ENCODE data around the gene TSPAN4.

Gene TSPAN4

GRCh38 chr11:875769-876301 is 33.2 kb downstream of the TSPAN4 start:
- Histone ChIP-seq H3K4me1 (ENCODE audit: low read length) (no peaks in the 10 kb centered on the region), H3K27ac (ENCODE audit: low read length) (no peak overlapping the region), H3K79me2 (ENCODE audit: low read length) (no peaks in the 10 kb centered on the region), H3K36me3 (replicated peaks; ENCODE audit: low read depth, low read length) (peaks cover 2% of the 10 kb centered on the region), H3K27me3 (ENCODE audit: low read depth, low read length) (no peaks in the 10 kb centered on the region), H3K4me2 (ENCODE audit: low read length) (no peak overlapping the region), H2AFZ (ENCODE audit: low read depth, low read length) (no peak overlapping the region), H3K4me3 (ENCODE audit: low read length) (no peak overlapping the region), H4K20me1 (ENCODE audit: insufficient read depth, low read length) (peaks cover 3% of the 10 kb centered on the region; the same call in 1 of the 2 replicates), H3K9ac (ENCODE audit: low read length) (no peak overlapping the region), H3K9me3 (ENCODE audit: insufficient read depth, low read length) (no peaks in the 10 kb centered on the region)
- no peak for TF ChIP-seq CTCF (IDR thresholded peaks at IDR 0.05; ENCODE audit: low read depth, low read length)
- no peak for TF ChIP-seq EZH2phosphoT487 (IDR thresholded peaks at IDR 0.05; ENCODE audit: low read depth)

- H3K36me3 ChIP-seq (replicated peaks; ENCODE audit: low read depth, low read length) = peaks cover 2% of the 10 kb centered on the region
- no peak overlapping the region for H3K4me3 ChIP-seq (ENCODE audit: low read length)
- H3K9ac ChIP-seq (ENCODE audit: low read length) = no peak overlapping the region
- H3K27ac ChIP-seq (ENCODE audit: low read length) = no peak overlapping the region
- TF ChIP-seq CTCF (IDR thresholded peaks at IDR 0.05; ENCODE audit: low read depth, low read length) = no peak
- TF ChIP-seq EZH2phosphoT487 (IDR thresholded peaks at IDR 0.05; ENCODE audit: low read depth) = no peak
- H3K9me3 ChIP-seq (ENCODE audit: insufficient read depth, low read length) = no peaks in the 10 kb centered on the region
- peaks cover 3% of the 10 kb centered on the region; the same call in 1 of the 2 replicates for H4K20me1 ChIP-seq (ENCODE audit: insufficient read depth, low read length)
- H3K79me2 ChIP-seq (ENCODE audit: low read length) = no peaks in the 10 kb centered on the region
- no peaks in the 10 kb centered on the region for H3K4me1 ChIP-seq (ENCODE audit: low read length)
- H3K4me2 ChIP-seq (ENCODE audit: low read length) = no peak overlapping the region
- H2AFZ ChIP-seq (ENCODE audit: low read depth, low read length) = no peak overlapping the region
- no peaks in the 10 kb centered on the region for H3K27me3 ChIP-seq (ENCODE audit: low read depth, low read length)
Observed at GRCh38 chr11:876545-876944, 33.9 kb downstream of the TSPAN4 start.

- Histone ChIP-seq H4K20me1 (ENCODE audit: insufficient read depth, low read length) (peaks cover under 1% of the 10 kb centered on the region; the same call in 1 of the 2 replicates), H2AFZ (ENCODE audit: low read depth, low read length) (no peak overlapping the region), H3K4me2 (ENCODE audit: low read length) (no peak overlapping the region), H3K9ac (ENCODE audit: low read length) (no peak overlapping the region), H3K4me3 (ENCODE audit: low read length) (no peak overlapping the region), H3K9me3 (ENCODE audit: insufficient read depth, low read length) (no peaks in the 10 kb centered on the region), H3K79me2 (ENCODE audit: low read length) (no peaks in the 10 kb centered on the region), H3K27me3 (ENCODE audit: low read depth, low read length) (no peaks in the 10 kb centered on the region), H3K36me3 (replicated peaks; ENCODE audit: low read depth, low read length) (peaks cover 2% of the 10 kb centered on the region), H3K27ac (ENCODE audit: low read length) (no peak overlapping the region), H3K4me1 (ENCODE audit: low read length) (no peaks in the 10 kb centered on the region)
- TF ChIP-seq CTCF (IDR thresholded peaks at IDR 0.05; ENCODE audit: low read depth, low read length) (no peak), EZH2phosphoT487 (IDR thresholded peaks at IDR 0.05; ENCODE audit: low read depth) (no peak)
Observed at GRCh38 chr11:877565-877964, 34.9 kb downstream of the TSPAN4 start.

- Histone ChIP-seq H3K4me1 (ENCODE audit: low read length) (no peaks in the 10 kb centered on the region), H3K36me3 (replicated peaks; ENCODE audit: low read depth, low read length) (peaks cover 2% of the 10 kb centered on the region)
- TF ChIP-seq EZH2phosphoT487 (IDR thresholded peaks at IDR 0.05; ENCODE audit: low read depth) = no peak
- no peak for TF ChIP-seq CTCF (IDR thresholded peaks at IDR 0.05; ENCODE audit: low read depth, low read length)
Observed at GRCh38 chr11:880447-880846, 37.8 kb downstream of the TSPAN4 start.

More at GRCh38 chr11:880447-880846, 37.8 kb downstream of the TSPAN4 start:
- no peaks in the 10 kb centered on the region for H3K9me3 ChIP-seq (ENCODE audit: insufficient read depth, low read length)
- H3K27ac ChIP-seq (ENCODE audit: low read length) = no peak overlapping the region
- H2AFZ ChIP-seq (ENCODE audit: low read depth, low read length) = no peak overlapping the region
- no peak overlapping the region for H3K4me2 ChIP-seq (ENCODE audit: low read length)
- H3K4me3 ChIP-seq (ENCODE audit: low read length) = no peak overlapping the region
- no peak overlapping the region for H3K9ac ChIP-seq (ENCODE audit: low read length)
- no peaks in the 10 kb centered on the region for H3K27me3 ChIP-seq (ENCODE audit: low read depth, low read length)
- no peaks in the 10 kb centered on the region for H3K79me2 ChIP-seq (ENCODE audit: low read length)
- no peaks in the 10 kb centered on the region for H4K20me1 ChIP-seq (ENCODE audit: insufficient read depth, low read length)
